PC-3 (cell line): ENCODE measurements around the gene SKP2.

Source experiments
- CTCF ChIP-seq: fragments of 300-600 bp; sonication (generic); conservative IDR thresholded peaks from 2 replicates; pipeline ENCODE4 v1.5.1; 2017; ENCODE audit warnings: antibody characterized with exemption, low read depth, mild to moderate bottlenecking, low read length
- EZH2 ChIP-seq: fragments of 300-600 bp; sonication (generic); IDR thresholded peaks from one replicate; pipeline ENCODE4 v1.6.1; 2017; ENCODE audit warnings: antibody characterized with exemption, mild to moderate bottlenecking, low read length; ENCODE audit not compliant: unreplicated experiment
- EZH2phosphoT487 ChIP-seq: fragments of 300-600 bp; sonication (generic); IDR thresholded peaks from 2 replicates; pipeline ENCODE4 v1.6.1; 2018; ENCODE audit warnings: mild to moderate bottlenecking, antibody characterized with exemption, low read length, borderline replicate concordance

GRCh38 chr5:36199620-36200019, 47.7 kb downstream of the SKP2 start:
- TF ChIP-seq CTCF = no peak
- TF ChIP-seq EZH2 = no peak
- TF ChIP-seq EZH2phosphoT487 = no peak
